HL-60 (cell line): Measurements from ENCODE around the gene HLA-DOB.

Source experiments
- DNase-seq, 2 experiments: peaks; one replicate each; pipeline ENCODE4 v3.0.0-alpha.2; 2010 to 2020; ENCODE audit warnings: low read depth in 1 of 2, low spot score in 1 of 2
- H3K27ac ChIP-seq: fragments of 250-450 bp; sonication (Bioruptor Pico); replicated peaks from 2 replicates; pipeline ENCODE4 v1.5.1; 2020; ENCODE audit warnings: mild to moderate bottlenecking, moderate library complexity
- H3K27me3 ChIP-seq: fragments of 250-450 bp; sonication (Bioruptor Pico); 2 replicates; pipeline ENCODE4 v1.5.1; 2021; ENCODE audit warnings: mild to moderate bottlenecking, moderate library complexity; ENCODE audit not compliant: insufficient read depth, poor library complexity, severe bottlenecking
- H3K4me3 ChIP-seq: replicated peaks from 2 replicates; pipeline ENCODE4 v1.5.1; 2011; ENCODE audit warnings: mild to moderate bottlenecking, control low read depth, low read length; ENCODE audit not compliant: insufficient read depth
- CTCF ChIP-seq: IDR thresholded peaks from one replicate; pipeline ENCODE4 v1.5.1; 2011; ENCODE audit warnings: low read length, control low read depth, inconsistent platforms; ENCODE audit not compliant: insufficient read depth
- GABPA ChIP-seq: IDR thresholded peaks from 2 replicates; pipeline ENCODE4 v1.6.1; 2012; ENCODE audit warnings: low read depth
- POLR2AphosphoS5 ChIP-seq: IDR thresholded peaks from 2 replicates; pipeline ENCODE4 v1.6.1; 2012; ENCODE audit warnings: low read depth
- REST ChIP-seq: IDR thresholded peaks from 2 replicates; pipeline ENCODE4 v1.6.1; 2012; ENCODE audit warnings: low read depth; ENCODE audit not compliant: insufficient replicate concordance
- SPI1 ChIP-seq: IDR thresholded peaks from 2 replicates; pipeline ENCODE4 v1.6.1; 2012; ENCODE audit warnings: low read depth, mild to moderate bottlenecking, borderline replicate concordance
- long read RNA-seq: library from polyadenylated mRNA; unstranded; transcript quantifications from one replicate; pipeline ENCODE4 v2.0.0, GENCODE V29; 2020

HLA-DOB gene
- long read RNA-seq = 0 reads

GRCh38 chr6:32816746-32817204 is at the start of gene HLA-DOB:
Gene HLA-DOB (minus strand): TSS chr6:32817002. CDS start chr6:32816951, 51 bp downstream.
- no peak for TF ChIP-seq GABPA
- TF ChIP-seq REST = no peak
- TF ChIP-seq POLR2AphosphoS5 = no peak
- TF ChIP-seq CTCF = no peak
- no peak for TF ChIP-seq SPI1
- Histone ChIP-seq H3K27ac (no peak within 1 kb of the TSS), H3K4me3 (no peak within 1 kb of the TSS), H3K27me3 (no peaks in the 10 kb centered on the region)
- DNase-seq = no peak

- Histone ChIP-seq H3K27ac (no peak overlapping the region), H3K27me3 (no peaks in the 10 kb centered on the region), H3K4me3 (no peak overlapping the region)
- TF ChIP-seq POLR2AphosphoS5 = no peak
- TF ChIP-seq CTCF = no peak
- no peak for TF ChIP-seq REST
- no peak for TF ChIP-seq GABPA
- no peak for TF ChIP-seq SPI1
- no peak for DNase-seq
Observed at GRCh38 chr6:32865724-32866443, 49.1 kb upstream of the HLA-DOB start.

GRCh38 chr6:32862725-32863124 is 45.9 kb upstream of the HLA-DOB start:
- TF ChIP-seq CTCF = no peak
- TF ChIP-seq POLR2AphosphoS5 = no peak
- no peak for TF ChIP-seq GABPA
- Histone ChIP-seq H3K4me3 (no peak overlapping the region), H3K27ac (no peak overlapping the region), H3K27me3 (no peaks in the 10 kb centered on the region)
- no peak for DNase-seq
